HL-60 (cell line): ENCODE measurements around the gene OBP2A.

Source experiments
- DNase-seq, 2 experiments: peaks; one replicate each; pipeline ENCODE4 v3.0.0-alpha.2; 2010 to 2020; ENCODE audit warnings: low read depth in 1 of 2, low spot score in 1 of 2
- H3K27ac ChIP-seq: fragments of 250-450 bp; sonication (Bioruptor Pico); replicated peaks from 2 replicates; pipeline ENCODE4 v1.5.1; 2020; ENCODE audit warnings: mild to moderate bottlenecking, moderate library complexity
- H3K27me3 ChIP-seq: fragments of 250-450 bp; sonication (Bioruptor Pico); 2 replicates; pipeline ENCODE4 v1.5.1; 2021; ENCODE audit warnings: mild to moderate bottlenecking, moderate library complexity; ENCODE audit not compliant: insufficient read depth, poor library complexity, severe bottlenecking
- H3K4me3 ChIP-seq: replicated peaks from 2 replicates; pipeline ENCODE4 v1.5.1; 2011; ENCODE audit warnings: mild to moderate bottlenecking, control low read depth, low read length; ENCODE audit not compliant: insufficient read depth
- CTCF ChIP-seq: IDR thresholded peaks from one replicate; pipeline ENCODE4 v1.5.1; 2011; ENCODE audit warnings: low read length, control low read depth, inconsistent platforms; ENCODE audit not compliant: insufficient read depth
- GABPA ChIP-seq: IDR thresholded peaks from 2 replicates; pipeline ENCODE4 v1.6.1; 2012; ENCODE audit warnings: low read depth
- POLR2AphosphoS5 ChIP-seq: IDR thresholded peaks from 2 replicates; pipeline ENCODE4 v1.6.1; 2012; ENCODE audit warnings: low read depth
- SPI1 ChIP-seq: IDR thresholded peaks from 2 replicates; pipeline ENCODE4 v1.6.1; 2012; ENCODE audit warnings: low read depth, mild to moderate bottlenecking, borderline replicate concordance
- TF ChIP-seq, protein P1 (sequence below): IDR thresholded peaks from 2 replicates; pipeline ENCODE4 v1.6.1; 2012; ENCODE audit warnings: low read depth; ENCODE audit not compliant: insufficient replicate concordance

OBP2A gene

DNA sequence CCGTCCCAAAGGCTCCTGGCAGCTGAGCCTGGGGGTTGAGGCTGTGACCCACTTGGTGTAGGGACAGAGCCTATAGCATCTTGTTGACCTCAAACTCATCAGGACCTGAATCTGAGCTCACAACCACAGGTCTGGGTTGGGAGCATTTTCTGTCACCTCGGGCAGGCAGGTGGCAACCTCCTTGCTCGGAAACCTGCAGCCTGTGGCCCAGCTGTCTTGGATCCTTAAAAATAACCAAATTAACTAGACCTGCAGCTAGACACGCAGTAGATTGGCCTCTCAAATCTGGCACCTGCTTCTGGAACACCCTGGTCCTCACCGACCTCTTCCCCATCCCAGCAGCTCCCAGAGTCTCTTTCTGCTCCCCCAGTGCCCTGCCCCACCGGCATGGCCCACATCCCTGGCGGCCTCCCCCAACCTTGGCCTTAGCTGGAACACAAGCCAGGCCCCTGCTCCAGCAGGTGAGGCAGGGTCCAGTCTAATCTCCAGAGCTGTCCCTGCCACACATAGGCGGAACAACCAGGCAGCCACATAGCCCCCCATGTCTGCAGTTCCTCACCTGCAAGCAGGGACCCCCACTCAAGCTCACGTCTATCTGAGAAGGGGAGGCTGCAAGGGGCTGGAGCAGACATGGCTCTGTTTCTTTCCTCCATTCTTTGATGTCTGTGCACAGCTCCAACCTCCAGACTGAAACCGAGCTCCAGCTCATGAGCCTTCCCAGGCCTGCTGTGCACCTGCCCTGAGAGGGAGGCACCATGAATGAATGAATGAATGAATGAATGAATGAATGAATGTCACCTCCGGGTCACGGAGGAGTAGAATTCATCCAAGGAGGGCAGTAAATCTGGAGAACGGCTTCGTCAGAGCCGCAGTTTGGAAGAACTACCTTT lies 43.9 kb downstream of the OBP2A start:
- DNase-seq = no peak
- Histone ChIP-seq H3K4me3 (no peak overlapping the region), H3K27me3 (peaks cover 2% of the 10 kb centered on the region), H3K27ac (no peak overlapping the region)
- TF ChIP-seq, protein P1, sequence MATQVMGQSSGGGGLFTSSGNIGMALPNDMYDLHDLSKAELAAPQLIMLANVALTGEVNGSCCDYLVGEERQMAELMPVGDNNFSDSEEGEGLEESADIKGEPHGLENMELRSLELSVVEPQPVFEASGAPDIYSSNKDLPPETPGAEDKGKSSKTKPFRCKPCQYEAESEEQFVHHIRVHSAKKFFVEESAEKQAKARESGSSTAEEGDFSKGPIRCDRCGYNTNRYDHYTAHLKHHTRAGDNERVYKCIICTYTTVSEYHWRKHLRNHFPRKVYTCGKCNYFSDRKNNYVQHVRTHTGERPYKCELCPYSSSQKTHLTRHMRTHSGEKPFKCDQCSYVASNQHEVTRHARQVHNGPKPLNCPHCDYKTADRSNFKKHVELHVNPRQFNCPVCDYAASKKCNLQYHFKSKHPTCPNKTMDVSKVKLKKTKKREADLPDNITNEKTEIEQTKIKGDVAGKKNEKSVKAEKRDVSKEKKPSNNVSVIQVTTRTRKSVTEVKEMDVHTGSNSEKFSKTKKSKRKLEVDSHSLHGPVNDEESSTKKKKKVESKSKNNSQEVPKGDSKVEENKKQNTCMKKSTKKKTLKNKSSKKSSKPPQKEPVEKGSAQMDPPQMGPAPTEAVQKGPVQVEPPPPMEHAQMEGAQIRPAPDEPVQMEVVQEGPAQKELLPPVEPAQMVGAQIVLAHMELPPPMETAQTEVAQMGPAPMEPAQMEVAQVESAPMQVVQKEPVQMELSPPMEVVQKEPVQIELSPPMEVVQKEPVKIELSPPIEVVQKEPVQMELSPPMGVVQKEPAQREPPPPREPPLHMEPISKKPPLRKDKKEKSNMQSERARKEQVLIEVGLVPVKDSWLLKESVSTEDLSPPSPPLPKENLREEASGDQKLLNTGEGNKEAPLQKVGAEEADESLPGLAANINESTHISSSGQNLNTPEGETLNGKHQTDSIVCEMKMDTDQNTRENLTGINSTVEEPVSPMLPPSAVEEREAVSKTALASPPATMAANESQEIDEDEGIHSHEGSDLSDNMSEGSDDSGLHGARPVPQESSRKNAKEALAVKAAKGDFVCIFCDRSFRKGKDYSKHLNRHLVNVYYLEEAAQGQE = no peak
- TF ChIP-seq SPI1 (no peak), POLR2AphosphoS5 (no peak), CTCF (no peak), GABPA (no peak)

- Histone ChIP-seq H3K27me3 (no peaks in the 10 kb centered on the region), H3K27ac (no peak overlapping the region), H3K4me3 (no peak overlapping the region)
- DNase-seq = no peak
- TF ChIP-seq GABPA (no peak), CTCF (no peak), SPI1 (no peak), POLR2AphosphoS5 (no peak)
- TF ChIP-seq, protein P1 = no peak
These were observed 44.7 kb downstream of the OBP2A start for GRCh38 chr9:135590486-135591079.

GRCh38 chr9:135591506-135592330 lies 45.8 kb downstream of the OBP2A start:
- no peaks in the 10 kb centered on the region for H3K27me3 ChIP-seq
- no peak overlapping the region for H3K4me3 ChIP-seq
- H3K27ac ChIP-seq = no peak overlapping the region
- no peak for DNase-seq
- TF ChIP-seq CTCF = no peak
- no peak for TF ChIP-seq POLR2AphosphoS5
- TF ChIP-seq GABPA = no peak
- TF ChIP-seq, protein P1 = no peak
- TF ChIP-seq SPI1 = no peak
